ENCODE measurements around the gene JARID2. TPM values are rescaled to one million over a fixed set of nuclear protein-coding genes. Genes with fewer than 3 reads are reported as not detected.

Gene JARID2
- total and polyA plus RNA-seq, 4 donors = 1.4 to 12.3 (median 3.4) TPM

DNA sequence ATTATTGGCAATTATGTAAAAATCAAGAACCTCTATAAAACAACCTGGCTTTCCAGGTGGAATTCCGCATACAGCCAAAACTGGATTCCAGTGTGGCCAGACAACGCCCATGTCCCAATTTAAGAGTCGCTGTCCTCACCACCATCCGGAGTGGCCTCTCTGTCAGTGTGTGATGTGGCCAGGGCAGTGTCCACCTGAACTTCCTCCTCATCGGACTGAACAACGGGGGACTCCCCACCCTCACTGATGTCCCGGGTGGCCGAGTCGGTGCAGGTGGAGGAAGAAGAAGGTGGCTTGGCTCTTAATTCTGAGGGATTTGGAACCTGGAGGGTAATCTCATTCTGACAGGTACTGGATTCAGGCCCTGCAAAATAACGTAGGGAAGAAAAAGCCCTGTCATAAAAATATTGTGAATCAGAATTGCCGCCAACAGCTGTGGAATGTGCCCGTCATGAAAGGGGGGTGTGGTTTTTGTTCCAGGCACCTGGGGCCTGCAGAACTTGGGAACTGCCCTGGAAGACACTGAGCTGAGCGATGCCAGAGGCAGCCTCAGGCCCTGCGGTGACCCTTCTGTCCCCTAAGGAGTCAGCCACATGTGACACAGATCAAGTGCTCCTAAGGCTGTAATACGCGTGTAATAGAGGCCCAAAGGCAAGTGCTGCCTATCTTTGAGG, 277.1 kb downstream of the JARID2 start:
- Histone ChIP-seq H3K4me1 (ENCODE audit: control insufficient read depth in 4 of 4, insufficient read depth in 4 of 4, low read length in 3 of 4) (no peaks in the 10 kb centered on the region), H3K9me3 (ENCODE audit: control insufficient read depth in 4 of 4, low read length in 3 of 4) (no peaks in the 10 kb centered on the region), H3K27me3 (ENCODE audit: control insufficient read depth in 4 of 4, insufficient read depth in 4 of 4, low read length in 3 of 4) (no peaks in the 10 kb centered on the region), H3K4me3 (ENCODE audit: low read depth in 1 of 3, low read length in 3 of 3) (no peak overlapping the region), H3K27ac (ENCODE audit: low read depth in 1 of 2, low read length in 2 of 2) (no peak overlapping the region), H3K36me3 (ENCODE audit: control insufficient read depth in 4 of 4, insufficient read depth in 3 of 4, low read depth in 1 of 4, low read length in 3 of 4) (peaks cover 2 to 28% (median 9%) of the 10 kb centered on the region in 4 donors), H3K9ac (ENCODE audit: low read depth in 1 of 2, low read length in 2 of 2) (no peak overlapping the region)
- DNase-seq (ENCODE audit: low spot score) = no peak
- WGBS = 96% methylated on average over 16 of the region's 16 CpGs
- TF ChIP-seq NR2F2 (IDR thresholded peaks at IDR 0.05) (no peak), MAX (IDR thresholded peaks at IDR 0.05) (no peak), HNF4A (conservative IDR thresholded peaks at IDR 0.05) (no peak), JUND (IDR thresholded peaks at IDR 0.05) (no peak), TAF1 (conservative IDR thresholded peaks at IDR 0.05) (no peak)

DNA sequence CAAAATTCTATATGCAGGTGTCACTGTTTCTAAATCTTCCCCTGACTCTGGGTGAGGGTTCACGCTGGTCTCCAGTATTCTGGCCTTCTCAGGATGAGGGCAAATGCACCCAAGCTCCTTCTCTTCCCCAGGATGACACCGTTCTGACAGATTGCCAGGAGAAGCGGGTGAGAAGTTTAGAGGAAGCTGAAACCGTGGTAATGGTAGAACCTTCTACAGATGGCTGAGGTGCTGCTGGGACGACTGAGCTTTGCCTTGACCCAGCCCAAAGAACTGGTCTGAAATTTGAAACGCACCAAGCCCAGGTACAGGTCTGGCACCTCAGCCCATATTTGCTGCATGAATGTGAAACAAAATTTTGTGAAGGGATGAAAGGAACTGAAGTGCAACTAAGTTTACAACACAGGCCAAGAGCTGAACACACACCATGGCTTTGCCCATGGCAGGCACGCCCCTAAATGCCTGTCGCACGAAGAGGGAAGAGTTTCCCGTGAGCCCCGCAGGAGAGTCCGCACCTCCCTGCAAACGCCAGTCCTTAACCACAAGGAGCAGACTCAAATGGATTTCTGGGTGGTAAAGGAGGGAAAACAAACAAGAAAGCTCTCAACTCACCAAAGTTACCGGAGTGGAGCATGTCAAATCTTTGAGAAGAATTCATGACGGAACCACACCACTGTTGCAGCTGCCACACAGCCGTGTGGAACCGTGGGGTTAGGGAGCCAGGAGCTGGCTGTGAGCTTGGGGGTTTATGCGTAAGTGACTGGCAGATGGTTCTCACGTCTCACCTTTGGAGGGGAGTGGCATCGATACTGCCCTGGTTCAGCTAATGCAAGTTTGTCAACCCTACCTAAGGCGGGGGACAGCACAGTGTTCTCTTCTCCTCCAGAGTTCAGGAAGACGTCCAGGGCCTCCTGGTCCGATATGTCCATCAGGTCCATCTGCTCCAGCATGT, 278.1 kb downstream of the JARID2 start:
- TF ChIP-seq HNF4A (conservative IDR thresholded peaks at IDR 0.05) = no peak
- TF ChIP-seq MAX (IDR thresholded peaks at IDR 0.05) = no peak
- no peak for TF ChIP-seq GABPA (IDR thresholded peaks at IDR 0.05 in 1 of 2, conservative IDR thresholded peaks at IDR 0.05 in 1 of 2)
- no peak for TF ChIP-seq EGR1 (IDR thresholded peaks at IDR 0.05; ENCODE audit: low read depth in 2 of 2)
- no peak for TF ChIP-seq ZBTB33 (IDR thresholded peaks at IDR 0.05)
- no peak for TF ChIP-seq FOXA2 (IDR thresholded peaks at IDR 0.05)
- no peak for TF ChIP-seq YY1 (IDR thresholded peaks at IDR 0.05)
- TF ChIP-seq HNF4G (IDR thresholded peaks at IDR 0.05) = no peak
- TF ChIP-seq RXRA (IDR thresholded peaks at IDR 0.05) = no peak
- TF ChIP-seq FOXA1 (IDR thresholded peaks at IDR 0.05) = no peak
- TF ChIP-seq TAF1 (conservative IDR thresholded peaks at IDR 0.05) = no peak
- no peak for TF ChIP-seq NR2F2 (IDR thresholded peaks at IDR 0.05)
- no peak for TF ChIP-seq ATF3 (IDR thresholded peaks at IDR 0.05)
- TF ChIP-seq SP1 (IDR thresholded peaks at IDR 0.05) = no peak
- TF ChIP-seq, protein P1, sequence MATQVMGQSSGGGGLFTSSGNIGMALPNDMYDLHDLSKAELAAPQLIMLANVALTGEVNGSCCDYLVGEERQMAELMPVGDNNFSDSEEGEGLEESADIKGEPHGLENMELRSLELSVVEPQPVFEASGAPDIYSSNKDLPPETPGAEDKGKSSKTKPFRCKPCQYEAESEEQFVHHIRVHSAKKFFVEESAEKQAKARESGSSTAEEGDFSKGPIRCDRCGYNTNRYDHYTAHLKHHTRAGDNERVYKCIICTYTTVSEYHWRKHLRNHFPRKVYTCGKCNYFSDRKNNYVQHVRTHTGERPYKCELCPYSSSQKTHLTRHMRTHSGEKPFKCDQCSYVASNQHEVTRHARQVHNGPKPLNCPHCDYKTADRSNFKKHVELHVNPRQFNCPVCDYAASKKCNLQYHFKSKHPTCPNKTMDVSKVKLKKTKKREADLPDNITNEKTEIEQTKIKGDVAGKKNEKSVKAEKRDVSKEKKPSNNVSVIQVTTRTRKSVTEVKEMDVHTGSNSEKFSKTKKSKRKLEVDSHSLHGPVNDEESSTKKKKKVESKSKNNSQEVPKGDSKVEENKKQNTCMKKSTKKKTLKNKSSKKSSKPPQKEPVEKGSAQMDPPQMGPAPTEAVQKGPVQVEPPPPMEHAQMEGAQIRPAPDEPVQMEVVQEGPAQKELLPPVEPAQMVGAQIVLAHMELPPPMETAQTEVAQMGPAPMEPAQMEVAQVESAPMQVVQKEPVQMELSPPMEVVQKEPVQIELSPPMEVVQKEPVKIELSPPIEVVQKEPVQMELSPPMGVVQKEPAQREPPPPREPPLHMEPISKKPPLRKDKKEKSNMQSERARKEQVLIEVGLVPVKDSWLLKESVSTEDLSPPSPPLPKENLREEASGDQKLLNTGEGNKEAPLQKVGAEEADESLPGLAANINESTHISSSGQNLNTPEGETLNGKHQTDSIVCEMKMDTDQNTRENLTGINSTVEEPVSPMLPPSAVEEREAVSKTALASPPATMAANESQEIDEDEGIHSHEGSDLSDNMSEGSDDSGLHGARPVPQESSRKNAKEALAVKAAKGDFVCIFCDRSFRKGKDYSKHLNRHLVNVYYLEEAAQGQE (IDR thresholded peaks at IDR 0.05) = no peak
- no peak for TF ChIP-seq RAD21 (IDR thresholded peaks at IDR 0.05)
- TF ChIP-seq, protein P2, sequence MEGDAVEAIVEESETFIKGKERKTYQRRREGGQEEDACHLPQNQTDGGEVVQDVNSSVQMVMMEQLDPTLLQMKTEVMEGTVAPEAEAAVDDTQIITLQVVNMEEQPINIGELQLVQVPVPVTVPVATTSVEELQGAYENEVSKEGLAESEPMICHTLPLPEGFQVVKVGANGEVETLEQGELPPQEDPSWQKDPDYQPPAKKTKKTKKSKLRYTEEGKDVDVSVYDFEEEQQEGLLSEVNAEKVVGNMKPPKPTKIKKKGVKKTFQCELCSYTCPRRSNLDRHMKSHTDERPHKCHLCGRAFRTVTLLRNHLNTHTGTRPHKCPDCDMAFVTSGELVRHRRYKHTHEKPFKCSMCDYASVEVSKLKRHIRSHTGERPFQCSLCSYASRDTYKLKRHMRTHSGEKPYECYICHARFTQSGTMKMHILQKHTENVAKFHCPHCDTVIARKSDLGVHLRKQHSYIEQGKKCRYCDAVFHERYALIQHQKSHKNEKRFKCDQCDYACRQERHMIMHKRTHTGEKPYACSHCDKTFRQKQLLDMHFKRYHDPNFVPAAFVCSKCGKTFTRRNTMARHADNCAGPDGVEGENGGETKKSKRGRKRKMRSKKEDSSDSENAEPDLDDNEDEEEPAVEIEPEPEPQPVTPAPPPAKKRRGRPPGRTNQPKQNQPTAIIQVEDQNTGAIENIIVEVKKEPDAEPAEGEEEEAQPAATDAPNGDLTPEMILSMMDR (IDR thresholded peaks at IDR 0.05; ENCODE audit: low read depth, low read length, missing input control) = no peak
- no peaks in the 10 kb centered on the region for H3K9me3 ChIP-seq (ENCODE audit: control insufficient read depth in 4 of 4, low read length in 3 of 4)
- no peak overlapping the region for H3K27ac ChIP-seq (ENCODE audit: low read depth in 1 of 2, low read length in 2 of 2)
- peaks cover 2 to 25% (median 9%) of the 10 kb centered on the region in 4 donors for H3K36me3 ChIP-seq (ENCODE audit: control insufficient read depth in 4 of 4, insufficient read depth in 3 of 4, low read depth in 1 of 4, low read length in 3 of 4)
- peak; percentile 31 for DNase-seq (ENCODE audit: low spot score)
- no peak overlapping the region for H3K4me3 ChIP-seq (ENCODE audit: low read depth in 1 of 3, low read length in 3 of 3)
- no peaks in the 10 kb centered on the region for H3K4me1 ChIP-seq (ENCODE audit: control insufficient read depth in 4 of 4, insufficient read depth in 4 of 4, low read length in 3 of 4)
- H3K9ac ChIP-seq (ENCODE audit: low read depth in 1 of 2, low read length in 2 of 2) = no peak overlapping the region
- no peaks in the 10 kb centered on the region for H3K27me3 ChIP-seq (ENCODE audit: control insufficient read depth in 4 of 4, insufficient read depth in 4 of 4, low read length in 3 of 4)
- WGBS = 97% methylated on average over 23 of the region's 23 CpGs

Data from liver (tissue), 9 donors.